D721Med (cell line): Measurements from ENCODE around the gene COBL.

Source experiments
- DNase-seq: peaks from one replicate; pipeline ENCODE4 v3.0.0; 2011; ENCODE audit warnings: low spot score; ENCODE audit not compliant: insufficient read length
- FAIRE-seq: peaks from 2 replicates; lab custom pipeline; 2011; peaks lifted over from hg19 to GRCh38; lab: Jason Lieb, UNC
- TF ChIP-seq, protein P1 (sequence below): IDR thresholded peaks from 2 replicates; pipeline ENCODE4 v1.5.1; 2012; ENCODE audit warnings: mild to moderate bottlenecking, control low read depth; ENCODE audit not compliant: insufficient read depth; ENCODE audit errors: missing control alignments

COBL gene

DNA sequence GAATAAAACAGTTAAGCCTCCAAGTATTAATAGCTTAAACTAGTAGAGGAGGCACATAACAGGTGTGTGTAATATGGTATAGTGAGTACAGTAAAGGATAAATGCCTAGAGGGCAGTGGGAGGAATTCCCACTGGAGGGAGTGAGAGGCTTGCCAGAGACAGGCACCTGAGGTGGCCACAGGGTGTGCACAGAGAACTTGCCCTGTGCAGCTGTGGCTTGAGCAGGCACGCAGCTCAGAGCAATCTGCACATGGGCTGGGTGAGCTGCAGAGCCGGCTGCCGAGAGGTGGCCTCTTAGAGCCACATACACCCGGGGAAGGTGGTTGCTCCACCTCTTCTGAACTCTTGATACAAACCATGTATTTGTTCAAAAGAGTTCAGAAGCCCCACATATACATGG lies 237.1 kb downstream of the COBL start:
- DNase-seq (no peak), FAIRE-seq (no peak)
- TF ChIP-seq, protein P1, sequence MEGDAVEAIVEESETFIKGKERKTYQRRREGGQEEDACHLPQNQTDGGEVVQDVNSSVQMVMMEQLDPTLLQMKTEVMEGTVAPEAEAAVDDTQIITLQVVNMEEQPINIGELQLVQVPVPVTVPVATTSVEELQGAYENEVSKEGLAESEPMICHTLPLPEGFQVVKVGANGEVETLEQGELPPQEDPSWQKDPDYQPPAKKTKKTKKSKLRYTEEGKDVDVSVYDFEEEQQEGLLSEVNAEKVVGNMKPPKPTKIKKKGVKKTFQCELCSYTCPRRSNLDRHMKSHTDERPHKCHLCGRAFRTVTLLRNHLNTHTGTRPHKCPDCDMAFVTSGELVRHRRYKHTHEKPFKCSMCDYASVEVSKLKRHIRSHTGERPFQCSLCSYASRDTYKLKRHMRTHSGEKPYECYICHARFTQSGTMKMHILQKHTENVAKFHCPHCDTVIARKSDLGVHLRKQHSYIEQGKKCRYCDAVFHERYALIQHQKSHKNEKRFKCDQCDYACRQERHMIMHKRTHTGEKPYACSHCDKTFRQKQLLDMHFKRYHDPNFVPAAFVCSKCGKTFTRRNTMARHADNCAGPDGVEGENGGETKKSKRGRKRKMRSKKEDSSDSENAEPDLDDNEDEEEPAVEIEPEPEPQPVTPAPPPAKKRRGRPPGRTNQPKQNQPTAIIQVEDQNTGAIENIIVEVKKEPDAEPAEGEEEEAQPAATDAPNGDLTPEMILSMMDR = no peak

DNA sequence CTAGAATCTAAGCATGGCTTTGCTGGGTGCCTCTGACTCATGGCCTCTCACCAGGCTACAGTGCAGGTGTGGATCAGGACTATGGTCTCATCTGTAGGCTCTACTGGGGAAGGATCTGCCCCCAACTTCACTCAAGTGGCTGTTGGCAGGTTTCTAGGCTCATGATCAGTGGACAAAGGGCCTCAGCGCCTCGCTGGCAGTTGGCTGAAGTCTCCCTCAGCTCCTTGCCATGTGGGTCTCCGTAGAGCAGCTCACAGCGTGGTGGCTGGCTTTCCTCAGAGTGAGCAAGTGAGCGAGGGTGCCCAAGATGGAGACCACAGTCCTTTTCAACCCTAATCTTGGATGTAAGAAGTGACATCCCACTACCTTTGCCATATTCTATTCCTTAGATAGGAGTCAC lies 238.0 kb downstream of the COBL start:
- TF ChIP-seq, protein P1 = no peak
- DNase-seq (no peak), FAIRE-seq (no peak)

DNA sequence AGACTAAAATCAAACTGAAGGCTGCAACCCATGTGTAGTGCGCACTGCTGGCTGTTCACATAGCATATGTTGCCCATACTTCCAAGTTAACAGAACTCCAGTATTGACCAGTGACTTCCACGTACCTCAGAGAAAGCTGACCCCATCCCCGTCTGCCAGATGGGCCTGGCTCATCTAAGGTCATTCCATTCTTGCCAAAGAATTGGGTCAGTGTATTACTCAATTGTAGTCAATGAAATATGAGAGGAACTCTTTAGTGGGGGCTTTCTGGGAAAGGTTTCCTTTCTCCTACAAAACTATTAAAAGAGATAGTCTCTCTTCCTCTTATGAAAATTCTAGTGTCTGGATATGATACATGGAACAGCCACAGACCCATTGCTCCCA lies 238.6 kb downstream of the COBL start:
- DNase-seq (no peak), FAIRE-seq (no peak)
- TF ChIP-seq, protein P1 = no peak

DNA sequence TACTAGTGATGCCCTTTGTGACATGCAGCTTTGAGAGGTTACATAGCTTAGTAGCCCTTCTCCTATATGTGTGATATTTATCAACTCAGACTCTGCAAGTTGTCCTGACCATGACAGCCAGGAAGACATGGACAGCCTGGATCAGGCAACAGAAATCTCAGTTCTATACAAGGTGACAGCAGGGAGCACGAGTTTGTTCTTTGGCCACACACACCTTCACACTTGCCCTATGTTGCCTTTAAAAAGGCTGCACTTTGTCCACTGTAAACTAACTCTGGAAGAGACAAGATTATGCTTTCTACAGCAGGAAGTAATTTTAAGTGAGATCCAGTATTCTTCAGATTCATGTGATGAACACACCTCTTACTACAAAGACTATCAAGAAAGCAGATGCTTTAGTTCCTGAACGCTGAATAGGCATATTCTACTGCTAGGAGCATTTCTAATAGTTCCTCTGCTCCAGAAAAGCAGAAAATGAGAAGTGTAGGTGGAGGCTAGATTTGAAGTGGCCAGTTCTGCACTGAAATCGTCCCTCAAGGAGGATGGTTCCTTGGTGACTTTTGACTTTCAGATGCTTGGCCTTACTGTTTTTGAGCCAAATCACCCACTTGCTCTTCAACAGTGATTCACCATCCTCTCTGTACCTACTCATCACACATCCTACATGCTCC lies 239.2 kb downstream of the COBL start:
- TF ChIP-seq, protein P1 = no peak
- FAIRE-seq (peak; percentile 55), DNase-seq (no peak)

DNA sequence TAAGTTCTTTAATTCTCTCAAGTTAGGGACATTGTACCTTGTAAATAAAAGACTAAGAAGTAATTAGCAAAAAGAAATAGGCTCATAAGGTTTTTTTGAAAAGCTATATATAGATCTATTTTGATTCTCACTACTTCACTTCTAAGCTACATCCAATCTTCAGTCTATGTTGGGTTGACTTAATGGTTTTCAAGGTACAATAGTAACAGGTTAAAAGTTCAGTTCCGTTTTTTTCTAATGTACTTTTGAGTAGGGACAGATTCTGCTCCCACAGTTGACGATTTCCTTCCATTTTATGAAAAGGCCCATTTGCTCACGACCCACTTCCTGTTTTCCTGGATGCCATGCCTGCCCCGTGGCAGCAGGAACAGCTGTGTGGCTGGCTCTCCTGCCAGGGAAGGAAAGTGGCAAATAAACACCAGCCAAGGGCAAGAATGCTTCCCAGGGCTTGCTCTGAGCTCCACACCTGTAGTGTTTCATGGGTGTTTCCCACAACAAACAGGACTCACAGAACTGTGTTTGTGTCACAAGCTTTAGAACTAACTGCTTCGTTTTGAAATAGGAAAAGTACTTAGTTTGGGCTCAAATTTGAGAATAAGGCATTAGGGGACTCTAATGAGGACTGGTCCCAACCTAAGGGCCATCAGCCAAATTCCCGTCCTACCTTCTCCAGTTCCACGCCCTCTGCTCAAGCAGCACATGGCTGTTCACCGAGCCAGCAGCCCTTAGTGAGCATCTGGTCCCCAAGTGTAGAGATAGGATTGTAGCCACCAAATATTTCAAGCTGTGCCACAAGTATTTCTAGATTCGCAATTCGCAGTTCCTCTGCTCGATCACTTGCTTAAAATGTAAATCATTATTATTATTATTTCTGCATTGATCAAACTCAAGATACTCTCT lies 240.7 kb downstream of the COBL start:
- FAIRE-seq (peak; percentile 21), DNase-seq (no peak)
- TF ChIP-seq, protein P1 = no peak

DNA sequence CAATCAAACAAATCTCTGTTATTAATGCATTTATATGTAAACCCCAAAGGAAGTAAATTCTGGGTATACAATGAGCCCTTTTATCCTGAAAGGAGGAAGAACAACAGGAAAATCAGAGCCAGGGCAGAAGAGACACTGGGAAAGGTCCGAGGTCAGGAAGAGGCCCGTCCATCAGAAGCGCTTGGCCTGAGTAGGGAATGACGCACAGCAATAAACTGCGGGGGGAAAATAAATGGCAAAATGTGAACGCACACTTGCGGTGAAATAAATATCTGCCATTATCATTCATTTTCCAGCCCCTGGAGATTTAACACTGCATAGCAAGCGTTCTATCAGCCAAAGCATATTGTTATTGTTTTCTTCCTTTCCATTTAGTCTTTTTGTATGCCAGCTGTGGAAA lies 243.4 kb downstream of the COBL start:
- DNase-seq (no peak), FAIRE-seq (no peak)
- TF ChIP-seq, protein P1 = no peak
